GM18511 (cell line): ENCODE measurements around the gene CCSER1.
"Not testable (repeated sequence)": the region's sequence is repeated elsewhere in the genome, so short reads cannot be mapped to it uniquely, and the experiment has no call there.

ENCODE experiments used
- ATAC-seq: cut with Tn5 transposase; IDR thresholded peaks from one replicate; pipeline ENCODE4 v1.9.1; 2021; ENCODE audit warnings: mild to moderate bottlenecking, moderate library complexity; ENCODE audit not compliant: unreplicated experiment

The CCSER1 gene

GRCh38 chr4:90889171-90889570 lies 762.0 kb downstream of the CCSER1 start:
- ATAC-seq, result no peak

DNA sequence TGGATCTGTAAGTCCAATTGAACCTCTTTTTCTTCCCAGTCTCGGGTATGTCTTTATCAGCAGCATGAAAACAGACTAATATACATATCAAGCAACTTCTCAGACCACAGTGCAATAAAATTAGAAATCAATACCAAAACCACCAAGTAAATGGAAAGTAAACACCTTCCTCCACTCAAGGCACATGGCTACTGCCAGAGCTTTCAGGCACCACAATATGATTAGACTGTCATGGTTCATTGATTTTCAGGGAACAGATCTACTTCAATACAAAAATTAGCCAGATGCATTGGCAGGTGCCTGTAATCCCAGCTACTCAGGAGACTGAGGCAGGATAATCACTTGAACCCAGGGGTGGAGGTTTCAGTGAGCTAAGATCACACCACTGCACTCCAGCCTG lies 776.2 kb downstream of the CCSER1 start:
- not testable (repeated sequence) for ATAC-seq

DNA sequence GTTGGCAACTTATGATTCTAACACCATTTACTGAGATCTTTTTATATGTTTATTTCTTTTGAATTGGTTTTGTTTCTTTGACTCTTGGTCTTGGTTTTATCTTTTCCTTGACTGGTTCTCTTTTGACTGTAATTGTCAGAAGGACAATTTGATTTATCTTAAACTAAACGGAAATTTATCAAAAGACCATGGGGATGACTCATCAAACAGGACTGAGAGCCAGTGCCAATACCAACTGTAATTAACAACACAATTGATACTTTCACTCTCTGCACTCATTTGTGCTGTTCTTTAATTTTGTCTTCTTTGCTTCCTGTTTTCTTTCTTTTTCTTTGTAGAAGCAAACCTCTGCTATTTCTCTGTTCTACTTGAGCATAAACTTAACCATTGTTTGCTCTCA lies 776.8 kb downstream of the CCSER1 start:
- ATAC-seq, result no peak

DNA sequence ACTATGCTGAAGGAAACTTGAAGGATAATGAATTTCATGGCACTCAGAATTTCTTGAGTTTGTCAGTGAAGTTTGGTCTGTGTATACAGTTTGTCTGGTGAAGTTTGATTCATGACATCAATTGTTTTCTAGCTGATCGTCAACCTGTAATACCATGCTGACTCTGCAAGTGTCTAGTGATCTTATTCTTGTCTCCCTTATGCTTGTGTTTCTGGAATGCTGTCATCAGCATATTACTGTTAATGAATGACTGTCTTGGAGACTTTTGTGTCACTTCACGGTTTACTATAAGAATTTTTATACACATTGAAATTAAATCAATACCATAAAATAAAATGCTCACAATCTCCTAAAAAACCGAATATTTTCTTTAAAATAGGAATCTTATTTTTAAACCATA lies 779.0 kb downstream of the CCSER1 start:
- no peak for ATAC-seq

DNA sequence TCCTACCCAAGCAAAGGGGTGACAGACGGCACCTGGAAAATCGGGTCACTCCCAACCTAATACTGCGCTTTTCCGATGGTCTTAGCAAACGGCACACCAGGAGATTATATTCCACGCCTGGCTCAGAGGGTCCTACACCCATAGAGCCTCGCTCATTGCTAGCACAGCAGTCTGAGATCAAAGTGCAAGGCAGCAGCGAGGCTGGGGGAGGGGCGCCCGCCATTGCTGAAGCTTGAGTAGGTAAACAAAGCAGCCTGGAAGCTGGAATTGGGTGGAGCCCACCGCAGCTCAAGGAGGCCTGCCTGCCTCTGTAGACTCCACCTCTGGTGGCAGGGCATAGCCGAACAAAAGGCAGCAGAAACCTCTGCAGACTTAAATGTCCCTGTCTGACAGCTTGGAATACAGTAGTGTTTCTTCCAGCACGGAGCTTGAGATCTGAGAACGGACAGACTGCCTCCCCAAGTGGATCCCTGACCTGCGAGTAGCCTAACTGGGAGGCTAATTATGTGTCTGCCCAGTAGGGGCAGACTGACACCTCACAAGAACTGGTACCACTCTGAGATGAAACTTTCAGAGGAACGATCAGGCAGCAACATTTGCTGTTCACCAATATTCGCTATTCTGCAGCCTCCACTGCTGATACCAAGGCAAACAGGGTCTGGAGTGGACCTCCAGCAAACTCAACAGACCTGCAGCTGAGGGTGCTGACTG lies 784.7 kb downstream of the CCSER1 start:
- ATAC-seq, result not testable (repeated sequence)

DNA sequence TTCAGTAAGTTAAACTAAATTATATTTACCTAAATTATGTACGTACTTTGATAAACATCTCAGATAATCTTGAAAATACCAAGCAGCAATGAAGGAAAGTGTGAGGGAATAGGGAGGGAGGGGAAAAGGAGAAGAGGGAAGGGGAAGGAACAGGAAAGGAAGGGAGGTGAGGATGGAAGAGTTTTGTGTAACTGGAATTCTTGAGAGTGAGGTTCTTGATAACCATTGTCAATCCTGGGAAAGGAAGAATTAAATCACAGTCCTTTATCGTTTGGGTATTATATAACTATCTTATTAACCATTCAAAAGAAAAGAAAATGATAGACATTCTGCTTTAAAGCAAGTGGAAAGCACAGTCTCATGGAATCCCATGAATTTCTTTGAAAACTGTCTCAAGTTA lies 795.0 kb downstream of the CCSER1 start:
- ATAC-seq, result no peak

DNA sequence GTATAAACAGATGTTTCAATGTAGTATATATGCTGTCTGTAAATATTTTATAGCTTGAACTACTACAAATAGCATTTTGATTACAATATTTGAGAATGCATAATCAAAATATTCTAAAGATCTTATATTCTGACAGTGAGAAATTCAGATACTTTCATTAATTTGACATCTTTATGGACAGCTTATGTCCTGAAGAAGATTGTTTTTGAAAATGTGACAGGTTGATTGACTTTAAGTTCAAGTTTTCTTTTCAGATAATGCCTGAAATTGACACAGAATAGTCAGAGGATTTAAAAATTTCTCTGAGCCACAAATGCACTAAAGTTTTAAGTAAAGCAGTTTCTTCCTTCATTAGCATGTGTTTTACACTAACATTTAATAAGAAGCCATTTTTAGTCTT lies 799.8 kb downstream of the CCSER1 start:
- ATAC-seq, result no peak

DNA sequence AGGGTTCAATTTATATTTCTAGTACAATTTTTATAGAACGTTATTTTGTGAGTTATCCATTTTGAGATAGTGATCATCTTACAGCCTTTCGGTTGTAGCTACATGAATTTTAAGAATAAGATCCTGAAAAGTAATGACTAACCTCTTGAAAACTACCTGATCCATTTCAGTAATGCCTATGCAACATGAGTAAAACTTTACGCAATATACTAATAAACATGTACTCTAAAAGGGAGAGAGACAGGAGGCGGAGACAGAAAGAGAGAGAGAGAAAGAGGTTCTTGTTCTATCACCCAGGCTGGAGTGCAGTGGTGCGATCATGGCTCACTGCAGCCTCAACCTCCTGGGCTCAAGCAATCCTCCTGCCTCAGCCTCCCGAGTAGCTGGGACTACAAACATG lies 816.1 kb downstream of the CCSER1 start:
- no peak for ATAC-seq

DNA sequence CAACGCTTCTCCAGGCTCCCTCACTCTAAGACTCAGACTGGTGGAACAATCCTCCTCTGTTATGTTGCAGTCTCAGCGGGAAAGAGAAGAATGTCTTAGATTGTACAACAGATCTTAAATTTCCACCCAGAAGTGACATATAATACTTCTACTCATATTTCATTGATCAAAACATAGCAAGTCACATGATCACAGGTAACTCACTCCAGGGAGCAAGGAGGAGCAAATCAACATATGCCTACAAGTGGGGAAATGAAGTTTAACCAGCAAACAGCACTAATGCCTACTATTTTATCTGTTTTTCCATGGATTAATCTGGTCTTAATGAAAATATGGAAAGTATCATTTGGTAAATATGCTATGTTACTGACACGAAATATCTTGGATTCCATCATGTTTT lies 819.8 kb downstream of the CCSER1 start:
- no peak for ATAC-seq

DNA sequence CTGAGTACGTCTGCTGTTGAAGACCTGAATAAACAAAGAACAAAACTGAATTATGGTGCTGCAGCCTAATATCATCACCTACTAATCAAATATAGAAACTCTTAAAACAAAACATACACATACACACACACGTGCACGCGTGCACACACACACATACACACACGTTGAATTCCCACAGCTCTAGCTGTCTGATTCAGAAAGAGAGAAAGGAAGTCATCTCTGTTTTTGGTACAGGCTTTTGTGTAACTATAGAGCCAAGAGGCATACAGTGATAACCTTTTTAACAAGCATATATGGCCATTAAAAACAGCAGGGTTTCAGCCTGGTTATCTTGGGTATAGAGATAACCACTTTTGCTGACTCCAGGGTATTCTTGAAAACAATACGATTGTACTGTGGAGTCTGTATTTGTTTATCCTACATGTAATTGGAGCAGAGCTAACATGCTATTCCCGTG lies 823.2 kb downstream of the CCSER1 start:
- no peak for ATAC-seq

DNA sequence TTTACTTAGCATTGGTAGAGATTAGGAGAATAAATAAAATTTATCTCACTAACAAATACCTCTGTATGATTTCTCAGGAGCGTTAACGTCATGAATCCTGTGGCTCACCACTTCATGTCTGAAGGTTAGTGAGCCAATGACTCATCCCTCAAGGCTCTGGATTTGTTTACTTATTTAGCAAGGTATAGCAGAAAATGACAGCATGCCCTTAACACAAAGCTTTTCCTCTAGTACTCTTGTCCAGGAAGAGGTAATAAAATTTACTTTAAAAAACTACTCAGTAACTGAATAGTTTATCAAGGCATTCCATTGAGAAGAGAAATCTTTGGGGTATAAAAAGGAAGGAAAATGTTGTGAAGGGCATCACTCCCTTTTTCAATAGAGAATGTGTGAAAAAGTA lies 823.8 kb downstream of the CCSER1 start:
- ATAC-seq, result no peak

DNA sequence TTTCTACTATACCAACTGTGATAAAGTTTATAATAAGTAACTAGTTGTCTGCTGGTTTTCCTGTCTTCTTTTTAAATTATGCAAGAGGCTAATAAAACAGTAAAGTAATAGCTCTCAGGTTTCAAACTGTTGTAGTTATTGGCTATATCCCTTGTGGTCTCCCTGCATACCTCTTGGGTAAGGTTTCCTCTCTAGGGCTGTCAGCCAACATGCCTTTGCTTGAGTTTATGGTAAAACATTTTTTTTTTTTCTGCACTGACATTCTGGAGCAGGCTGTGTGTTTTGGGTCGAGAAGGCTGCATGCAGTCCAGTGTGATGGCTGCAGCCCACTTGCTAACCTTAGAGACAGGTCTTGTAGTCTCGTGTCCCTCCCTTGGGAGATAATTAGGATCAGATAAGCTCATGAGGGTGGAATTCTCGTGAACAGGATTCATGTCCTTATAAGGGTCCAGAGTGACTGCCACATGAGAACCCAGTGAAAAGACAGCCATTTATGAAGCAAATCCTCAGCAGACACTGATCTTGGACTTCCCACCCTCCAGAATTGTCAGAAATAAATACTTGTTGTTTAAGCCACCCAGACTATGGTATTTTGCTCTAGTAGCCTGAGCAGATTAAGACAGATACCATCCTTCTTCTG lies 831.2 kb downstream of the CCSER1 start:
- no peak for ATAC-seq

- peak; percentile 63 for ATAC-seq
Measured at GRCh38 chr4:90960433-90960832, 833.2 kb downstream of the CCSER1 start.

DNA sequence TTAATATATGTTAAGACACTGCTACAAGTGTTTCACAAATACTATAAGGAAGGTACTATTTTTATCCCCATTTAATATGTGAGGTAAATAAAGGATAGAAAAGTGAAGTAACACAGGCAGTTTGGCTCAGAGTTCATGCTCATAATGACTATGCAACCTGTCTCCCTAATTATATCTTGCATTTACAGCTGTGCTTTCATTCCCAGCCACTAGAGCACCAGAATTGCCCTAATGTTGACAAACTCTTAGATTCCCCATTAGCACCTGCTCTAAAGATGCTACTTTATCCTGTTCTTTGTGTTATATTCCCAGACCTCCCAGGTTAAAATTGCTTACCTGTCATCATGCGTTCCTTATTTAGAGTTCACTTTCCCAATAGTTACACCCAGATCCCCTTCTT lies 833.6 kb downstream of the CCSER1 start:
- peak; percentile 57 for ATAC-seq

DNA sequence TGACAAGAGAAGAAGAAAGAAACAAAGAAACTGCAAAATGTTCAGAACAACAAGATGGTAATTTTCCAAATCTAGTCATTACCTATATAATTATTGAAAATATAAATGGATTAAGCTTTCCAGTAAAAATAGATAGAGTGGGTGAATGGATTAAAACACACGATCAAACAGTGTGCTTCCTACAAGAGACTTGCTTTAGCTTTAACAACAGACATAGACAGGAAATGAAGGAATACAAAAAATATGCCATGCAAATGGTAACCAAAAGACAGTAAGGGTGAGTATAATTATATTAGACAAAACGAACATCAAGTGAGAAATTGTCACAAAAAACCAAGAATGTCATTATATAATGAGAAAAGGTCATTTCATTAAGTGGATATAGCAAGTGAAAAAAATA lies 842.8 kb downstream of the CCSER1 start:
- ATAC-seq, result no peak

DNA sequence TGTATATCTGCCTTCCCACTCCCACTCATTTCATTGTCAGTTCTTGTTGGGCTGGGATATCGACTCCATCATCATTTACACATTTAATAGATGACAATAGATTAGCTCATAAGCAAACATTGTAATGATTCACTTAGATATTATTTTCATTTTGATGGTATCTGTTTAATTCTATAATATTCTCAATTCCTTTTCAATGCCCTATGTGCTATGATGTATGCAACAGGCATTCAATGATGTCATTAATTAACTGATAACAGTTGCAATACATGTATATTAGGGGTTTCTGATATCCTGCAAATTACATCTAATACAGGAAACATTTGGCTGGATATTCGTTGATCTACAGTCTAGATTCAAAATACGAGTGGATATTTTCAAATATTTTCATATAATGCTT lies 850.5 kb downstream of the CCSER1 start:
- ATAC-seq, result no peak

DNA sequence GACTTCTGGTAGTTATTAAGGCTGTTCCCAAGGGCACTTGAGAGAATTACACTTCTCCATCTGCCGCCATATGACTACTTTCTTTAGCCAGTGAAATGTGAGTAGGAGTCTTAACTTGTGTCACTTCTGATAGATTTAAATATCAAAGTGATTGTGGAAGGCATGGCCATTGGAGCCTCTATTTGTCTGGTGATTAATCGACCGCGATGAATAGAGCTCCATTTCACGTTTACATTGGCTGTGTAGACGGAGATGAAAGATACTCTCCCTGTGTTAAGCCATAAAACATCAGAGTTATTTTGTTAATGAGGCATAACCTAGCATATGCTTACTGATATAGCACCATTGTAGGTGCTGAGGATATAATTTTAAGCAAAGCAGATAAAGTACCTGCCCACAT lies 852.4 kb downstream of the CCSER1 start:
- no peak for ATAC-seq

DNA sequence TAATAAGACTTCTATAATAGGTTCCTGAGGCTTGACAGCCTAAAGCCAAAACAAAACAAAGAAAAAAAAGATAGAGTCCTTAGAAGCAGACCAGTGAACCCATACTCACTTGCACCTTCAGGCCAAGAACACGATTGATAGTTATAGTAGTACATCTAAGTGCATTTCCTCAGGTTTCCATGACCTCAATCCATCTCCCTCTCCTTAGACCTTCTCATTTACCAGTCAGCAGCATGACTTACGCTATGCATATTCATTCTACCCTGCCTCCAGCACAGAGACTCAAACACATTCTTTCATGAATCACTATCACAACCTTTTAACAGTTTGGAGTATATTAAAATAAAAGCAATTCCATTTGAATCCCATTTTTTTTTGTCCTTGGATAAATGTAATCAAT lies 855.6 kb downstream of the CCSER1 start:
- ATAC-seq, result no peak

- no peak for ATAC-seq
Measured at GRCh38 chr4:90990284-90990683, 863.1 kb downstream of the CCSER1 start.

DNA sequence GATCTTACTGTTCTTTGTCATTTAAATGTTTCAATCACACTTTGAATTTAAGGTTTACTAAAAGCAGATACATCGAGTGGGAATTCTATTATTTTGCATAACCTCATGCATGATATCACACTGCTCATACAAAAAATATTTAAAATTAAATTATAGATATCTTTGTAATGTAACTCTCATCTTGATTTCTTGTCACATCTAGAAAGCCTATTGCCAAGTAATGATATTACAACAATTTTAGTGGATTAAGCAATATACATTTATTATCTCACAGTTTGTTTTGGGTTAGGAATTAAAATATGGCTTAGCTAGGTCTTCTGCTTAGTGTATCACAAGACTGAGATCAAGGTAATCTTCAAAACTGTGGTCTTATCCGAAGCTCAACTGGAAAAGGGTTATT lies 865.0 kb downstream of the CCSER1 start:
- no peak for ATAC-seq

- no peak for ATAC-seq
Measured at GRCh38 chr4:90994851-90995574, 867.8 kb downstream of the CCSER1 start.

DNA sequence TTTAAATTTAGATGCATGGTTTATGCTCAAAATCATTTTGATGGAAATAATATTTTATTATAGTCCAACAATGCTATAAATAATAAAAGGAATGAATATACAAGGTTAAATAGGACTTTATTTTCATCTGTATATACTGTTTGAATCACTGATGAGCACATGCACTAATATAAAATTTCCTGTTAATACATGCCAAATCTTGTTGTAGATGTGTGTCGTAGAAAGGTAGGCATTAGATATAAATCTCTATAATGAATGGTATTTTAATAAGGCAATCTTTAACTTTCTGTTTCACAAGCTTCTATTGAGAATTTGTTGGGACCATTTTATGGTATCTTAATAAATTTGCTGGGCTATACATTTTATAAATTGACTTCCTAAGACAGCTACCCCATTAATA lies 868.8 kb downstream of the CCSER1 start:
- ATAC-seq, result no peak
